HS-5 (cell line): ENCODE data around the gene IGF2.

Experiments used
- DNase-seq: peaks from one replicate; pipeline ENCODE4 v3.0.0-alpha.2; 2012; ENCODE audit warnings: low read depth

IGF2 gene

DNA sequence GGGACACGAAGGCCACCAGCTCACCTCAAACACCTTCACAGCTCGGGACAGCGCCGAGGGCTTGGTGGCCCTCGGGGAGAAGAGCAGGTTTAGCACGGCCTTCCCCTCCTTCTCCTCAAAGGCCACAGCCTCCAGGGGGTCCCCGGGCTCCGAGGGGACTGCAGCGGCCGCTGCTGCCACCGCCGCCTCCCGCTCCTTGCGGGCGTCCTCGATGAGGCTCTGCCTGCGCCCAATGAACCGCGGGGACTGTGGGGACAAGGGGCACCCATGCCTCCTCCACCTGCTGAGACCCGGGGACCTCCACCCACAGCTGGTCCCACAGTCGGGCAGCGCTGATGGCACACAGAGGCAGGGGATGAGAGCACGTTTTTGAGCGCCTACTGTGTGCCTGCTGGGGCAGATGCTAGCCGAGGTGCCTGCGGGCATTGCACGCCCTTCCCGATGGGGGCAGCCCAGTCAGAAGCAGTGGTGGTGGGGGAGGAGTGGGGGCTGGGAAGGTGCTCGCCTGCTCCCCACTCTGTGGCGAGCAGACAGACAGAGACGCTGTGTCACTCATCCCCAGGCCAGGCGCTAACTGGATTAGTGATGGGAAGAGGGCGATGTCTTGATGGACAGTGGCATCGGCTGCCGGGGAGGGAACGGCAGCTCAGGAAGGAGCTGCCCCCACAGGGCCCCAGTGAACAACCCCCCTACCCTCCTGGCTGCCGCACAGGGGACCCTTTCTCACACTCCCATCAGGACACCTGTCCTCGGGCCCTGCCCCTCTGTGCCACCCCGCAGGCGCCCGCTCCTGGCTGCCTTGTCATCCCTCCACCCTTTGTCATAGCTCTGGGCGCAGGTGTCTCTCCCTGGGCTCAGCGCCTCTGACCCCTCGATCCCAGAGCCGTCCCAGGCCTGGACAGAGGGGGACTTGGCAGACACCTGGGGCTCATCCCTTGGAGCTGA is 30.7 kb upstream of the IGF2 start:
- DNase-seq: no peak

- no peak for DNase-seq
Observed at GRCh38 chr11:2169005-2169378, 29.8 kb upstream of the IGF2 start.

- DNase-seq: no peak
Observed at GRCh38 chr11:2168286-2169004, 29.3 kb upstream of the IGF2 start.

- DNase-seq: no peak
Observed at GRCh38 chr11:2167141-2168045, 28.2 kb upstream of the IGF2 start.

- no peak for DNase-seq
Observed at GRCh38 chr11:2166091-2166851, 27.1 kb upstream of the IGF2 start.

DNA sequence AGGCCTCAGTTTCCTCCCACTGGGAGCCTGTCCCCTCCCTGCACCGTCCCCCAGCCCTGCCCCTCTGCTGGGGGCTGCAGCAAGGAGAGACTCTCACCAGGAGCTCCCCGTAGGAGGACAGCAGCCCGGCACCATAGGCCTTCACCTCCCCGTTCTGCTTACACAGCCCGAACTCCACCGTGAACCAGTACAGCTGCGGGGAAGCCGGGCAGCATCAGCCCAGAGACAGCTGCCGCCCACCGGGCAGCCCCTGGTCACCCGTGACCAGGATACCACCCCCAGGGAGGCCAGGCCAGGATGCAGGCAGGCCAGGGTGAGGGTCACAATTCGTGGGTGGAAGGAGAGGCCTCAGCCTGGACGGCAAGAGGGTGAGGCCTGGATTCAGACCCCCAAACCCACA is 26.4 kb upstream of the IGF2 start:
- DNase-seq: no peak

DNA sequence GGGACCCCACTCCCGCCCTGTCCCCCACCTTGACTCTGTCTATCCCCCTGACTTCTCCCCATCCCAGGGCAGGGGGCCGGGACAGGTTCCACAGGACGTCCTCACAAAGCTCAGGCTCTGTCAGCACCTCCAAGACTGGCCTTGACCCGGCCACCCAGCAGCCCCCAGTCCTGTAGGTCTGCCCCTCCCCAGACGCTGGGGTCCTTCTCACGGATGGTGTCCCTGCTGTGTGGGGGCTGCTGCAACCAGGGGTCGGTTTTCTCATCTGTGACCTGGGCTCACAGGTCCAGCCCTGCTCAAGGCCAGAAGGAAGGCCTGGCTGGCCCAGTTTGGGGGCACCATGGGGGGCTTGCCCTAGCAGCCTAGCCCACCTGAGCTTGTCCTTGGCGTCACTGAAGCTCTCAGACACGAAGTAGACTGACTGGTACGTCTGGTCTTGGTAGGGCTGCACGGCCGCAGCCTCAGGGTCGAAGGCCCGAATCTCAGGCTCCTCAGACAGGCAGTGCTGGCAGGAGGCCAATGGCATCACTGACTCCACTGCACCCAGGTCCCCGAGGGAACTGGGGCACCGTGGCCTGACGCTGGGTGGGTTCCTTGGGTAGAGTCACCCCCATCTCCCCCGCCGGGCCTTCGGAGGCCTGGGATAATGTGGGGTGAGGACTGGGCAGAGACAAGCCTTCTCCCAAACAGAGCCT is 25.8 kb upstream of the IGF2 start:
- DNase-seq: no peak

GRCh38 chr11:2164081-2164480 is 24.9 kb upstream of the IGF2 start:
- DNase-seq: no peak

DNA sequence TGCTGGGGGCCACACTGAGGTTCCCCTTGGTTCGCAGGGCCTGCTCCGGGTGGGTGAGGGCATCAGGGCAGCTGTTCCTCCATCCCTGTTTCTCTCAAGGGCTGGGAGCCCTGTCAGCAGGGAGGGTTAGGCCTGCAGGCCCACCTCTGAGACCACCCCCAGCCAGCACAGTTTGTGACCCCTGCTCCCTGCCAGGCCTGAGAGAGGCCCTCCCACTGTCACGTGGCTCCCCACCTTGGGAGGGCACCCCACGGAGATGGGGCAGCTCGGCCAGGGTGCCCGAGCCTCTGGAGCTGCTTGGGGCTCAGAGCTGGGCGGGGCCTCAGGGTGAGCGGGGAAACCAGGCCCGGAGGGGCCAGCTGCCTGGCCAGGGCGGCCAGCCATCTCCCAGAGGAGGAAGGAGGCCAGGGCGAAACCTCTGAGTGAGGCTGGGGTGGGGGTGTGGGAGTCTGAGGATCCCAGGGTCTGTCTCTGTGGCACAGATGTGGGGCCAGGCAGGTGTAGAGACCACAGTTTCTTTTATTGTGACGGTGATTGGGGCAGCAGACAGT is 24.3 kb upstream of the IGF2 start:
- DNase-seq: no peak

GRCh38 chr11:2160736-2161259 is 21.6 kb upstream of the IGF2 start, which contains the start of gene INS:
Gene INS (minus strand): TSS chr11:2161209. CDS start chr11:2160971, 238 bp downstream.
- DNase-seq: no peak

GRCh38 chr11:2159536-2160413 is 20.6 kb upstream of the IGF2 start:
- DNase-seq: no peak

GRCh38 chr11:2158966-2159365 is 19.8 kb upstream of the IGF2 start:
- no peak for DNase-seq

GRCh38 chr11:2158296-2158737 is 19.1 kb upstream of the IGF2 start:
- no peak for DNase-seq

- DNase-seq: no peak
Observed at GRCh38 chr11:2157294-2158040, 18.3 kb upstream of the IGF2 start.

DNA sequence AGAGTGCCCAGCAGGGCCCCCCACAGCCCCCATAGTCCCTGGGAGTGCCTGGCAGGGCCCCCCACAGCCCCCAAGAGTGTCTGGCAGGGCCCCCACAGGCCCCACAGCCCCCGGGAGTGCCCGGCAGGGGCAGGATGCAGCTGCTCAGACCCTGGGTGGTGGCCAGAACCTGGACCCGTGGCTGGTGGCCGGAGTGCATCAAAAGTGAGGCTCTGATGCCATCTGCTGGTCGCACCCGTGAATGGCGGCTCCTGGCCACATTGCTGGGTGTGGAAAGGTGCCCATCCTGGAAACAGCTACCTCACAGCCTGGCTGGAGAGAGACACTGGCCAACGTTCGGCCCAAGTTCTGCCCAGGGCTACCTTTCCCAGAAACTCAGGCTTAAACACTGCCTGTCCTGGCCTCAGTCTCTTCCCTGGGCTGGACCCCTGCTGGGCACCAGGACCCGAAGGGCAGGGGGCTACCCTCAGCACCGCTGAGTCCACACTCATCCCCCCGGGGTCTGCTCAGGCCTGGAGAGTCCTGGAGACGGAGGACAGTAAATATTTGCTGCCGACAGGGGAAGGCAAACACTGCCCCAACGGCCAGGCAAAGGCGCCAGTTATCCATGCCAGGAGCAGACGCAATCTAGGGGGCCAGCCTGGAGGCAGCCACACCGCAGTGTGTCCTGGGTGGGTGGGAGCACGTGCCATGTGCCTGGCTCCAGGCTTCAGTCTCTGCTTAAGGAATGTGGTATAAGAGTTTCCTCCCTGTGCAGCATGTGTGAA is 17.4 kb upstream of the IGF2 start:
- DNase-seq: no peak

- no peak for DNase-seq
Observed at GRCh38 chr11:2155511-2155910, 16.3 kb upstream of the IGF2 start.

GRCh38 chr11:2154889-2155288 is 15.7 kb upstream of the IGF2 start:
- DNase-seq: no peak

GRCh38 chr11:2154195-2154585 is 15.0 kb upstream of the IGF2 start:
- no peak for DNase-seq
